Suprapubic skin (tissue), 4 donors: ENCODE results near the gene INPP5A. TPM values are rescaled to one million over a fixed set of nuclear protein-coding genes. Genes with fewer than 3 reads are reported as not detected.
"Not testable (repeated sequence)": the region's sequence is repeated elsewhere in the genome, so short reads cannot be mapped to it uniquely, and the experiment has no call there.

Source experiments
- DNase-seq, 2 donors: peaks; one replicate each; pipeline ENCODE4 v3.0.0-alpha.2; 2019; ENCODE audit warnings: low spot score in 2 of 2
- H3K27ac ChIP-seq: fragments of 200-600 bp; sonication (generic); one replicate; pipeline ENCODE4 v1.5.1; 2019
- H3K27me3 ChIP-seq: fragments of 200-600 bp; sonication (generic); one replicate; pipeline ENCODE4 v1.5.1; 2019
- H3K36me3 ChIP-seq: fragments of 200-600 bp; sonication (generic); one replicate; pipeline ENCODE4 v1.5.1; 2019
- H3K4me1 ChIP-seq: fragments of 200-600 bp; sonication (generic); one replicate; pipeline ENCODE4 v1.5.1; 2019
- H3K4me3 ChIP-seq: fragments of 200-600 bp; sonication (generic); one replicate; pipeline ENCODE4 v1.5.1; 2019; ENCODE audit warnings: mild to moderate bottlenecking
- H3K9me3 ChIP-seq: fragments of 200-600 bp; sonication (generic); one replicate; pipeline ENCODE4 v1.5.1; 2019
- EP300 ChIP-seq: sonication (generic); formaldehyde crosslinking; IDR thresholded peaks from one replicate; pipeline ENCODE4 v1.6.1; 2017; ENCODE audit warnings: antibody characterized with exemption
- POLR2A ChIP-seq, 2 donors: fragments of 450-650 bp; IDR thresholded peaks; one replicate each; pipeline ENCODE4 v1.6.1; 2017; ENCODE audit warnings: antibody characterized with exemption in 2 of 2, mild to moderate bottlenecking in 2 of 2, moderate library complexity in 2 of 2
- POLR2AphosphoS5 ChIP-seq, 3 donors: sonication (generic); formaldehyde crosslinking; IDR thresholded peaks; one replicate each; pipeline ENCODE4 v1.6.1; 2017; ENCODE audit warnings: antibody characterized with exemption in 3 of 3
- WGBS: methylation state at CpG from one replicate; pipeline ENCODE4 v1.1.5; 2018; 5-methylcytosine and 5-hydroxymethylcytosine counted together
- total RNA-seq, 4 donors: library from RNA; depleted of rRNA; stranded (reverse); fragments of >200 nt; gene quantifications; one replicate each; pipeline ENCODE4 v1.1.0, GENCODE V29; 2016
- TF ChIP-seq, protein P1 (sequence below), 2 donors: fragments of 200-600 bp in 1 of 2; fragments of 450-650 bp in 1 of 2; sonication (generic) in 1 of 2; IDR thresholded peaks; one replicate each; pipeline ENCODE4 v1.5.1; 2016 to 2019; ENCODE audit warnings: antibody characterized with exemption in 2 of 2, mild to moderate bottlenecking in 1 of 2, moderate library complexity in 1 of 2

INPP5A gene
- total RNA-seq, 4 donors from 2014 or later = 28.1 to 39.1 (median 32.3) TPM

GRCh38 chr10:132701846-132702190 is 164.2 kb downstream of the INPP5A start:
- TF ChIP-seq POLR2A (IDR thresholded peaks at IDR 0.05) (no peak), POLR2AphosphoS5 (IDR thresholded peaks at IDR 0.05) (no peak), EP300 (no peak)
- TF ChIP-seq, protein P1, sequence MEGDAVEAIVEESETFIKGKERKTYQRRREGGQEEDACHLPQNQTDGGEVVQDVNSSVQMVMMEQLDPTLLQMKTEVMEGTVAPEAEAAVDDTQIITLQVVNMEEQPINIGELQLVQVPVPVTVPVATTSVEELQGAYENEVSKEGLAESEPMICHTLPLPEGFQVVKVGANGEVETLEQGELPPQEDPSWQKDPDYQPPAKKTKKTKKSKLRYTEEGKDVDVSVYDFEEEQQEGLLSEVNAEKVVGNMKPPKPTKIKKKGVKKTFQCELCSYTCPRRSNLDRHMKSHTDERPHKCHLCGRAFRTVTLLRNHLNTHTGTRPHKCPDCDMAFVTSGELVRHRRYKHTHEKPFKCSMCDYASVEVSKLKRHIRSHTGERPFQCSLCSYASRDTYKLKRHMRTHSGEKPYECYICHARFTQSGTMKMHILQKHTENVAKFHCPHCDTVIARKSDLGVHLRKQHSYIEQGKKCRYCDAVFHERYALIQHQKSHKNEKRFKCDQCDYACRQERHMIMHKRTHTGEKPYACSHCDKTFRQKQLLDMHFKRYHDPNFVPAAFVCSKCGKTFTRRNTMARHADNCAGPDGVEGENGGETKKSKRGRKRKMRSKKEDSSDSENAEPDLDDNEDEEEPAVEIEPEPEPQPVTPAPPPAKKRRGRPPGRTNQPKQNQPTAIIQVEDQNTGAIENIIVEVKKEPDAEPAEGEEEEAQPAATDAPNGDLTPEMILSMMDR (IDR thresholded peaks at IDR 0.05) = no peak
- no peaks in the 10 kb centered on the region for H3K27me3 ChIP-seq
- H3K9me3 ChIP-seq = no peaks in the 10 kb centered on the region
- H3K4me3 ChIP-seq = no peak overlapping the region
- H3K27ac ChIP-seq = no peak overlapping the region
- peaks cover 2% of the 10 kb centered on the region for H3K4me1 ChIP-seq
- WGBS = 96% methylated on average over 8 of the region's 13 CpGs
- no peak for DNase-seq
- H3K36me3 ChIP-seq = peaks cover 38% of the 10 kb centered on the region

GRCh38 chr10:132702601-132703418 is 165.2 kb downstream of the INPP5A start:
- TF ChIP-seq POLR2A (IDR thresholded peaks at IDR 0.05) = no peak
- no peak for TF ChIP-seq POLR2AphosphoS5 (IDR thresholded peaks at IDR 0.05)
- TF ChIP-seq EP300 = no peak
- TF ChIP-seq, protein P1 (IDR thresholded peaks at IDR 0.05) = no peak
- 92% methylated on average over 26 of the region's 37 CpGs for WGBS
- H3K27ac ChIP-seq = no peak overlapping the region
- no peak overlapping the region for H3K4me3 ChIP-seq
- peaks cover 2% of the 10 kb centered on the region for H3K4me1 ChIP-seq
- H3K36me3 ChIP-seq = peaks cover 34% of the 10 kb centered on the region
- H3K27me3 ChIP-seq = no peaks in the 10 kb centered on the region
- H3K9me3 ChIP-seq = no peaks in the 10 kb centered on the region
- DNase-seq = peak; percentile 54 to 75

DNA sequence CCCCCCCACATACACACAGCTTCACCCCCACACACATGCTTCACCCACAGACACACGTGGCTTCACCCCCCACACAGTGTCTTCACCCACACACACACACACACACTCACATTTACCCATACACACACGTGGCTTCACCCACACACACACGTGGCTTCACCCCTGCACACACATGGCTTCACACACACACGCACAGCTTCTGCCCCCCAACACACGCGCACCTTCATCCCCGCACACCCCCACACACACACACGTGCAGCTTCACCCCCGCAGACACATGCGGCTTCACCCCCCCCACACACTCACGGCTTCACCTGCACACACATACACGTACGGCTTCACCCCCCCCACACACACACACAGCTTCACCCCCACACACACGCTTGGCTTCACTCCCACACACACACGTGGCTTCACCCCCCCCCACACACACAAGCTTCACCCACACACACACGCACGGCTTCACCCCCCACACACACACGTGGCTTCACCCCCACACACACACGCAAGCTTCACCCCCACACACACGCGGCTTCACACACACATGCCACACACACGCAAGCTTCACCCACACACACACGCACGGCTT is 165.9 kb downstream of the INPP5A start:
- Histone ChIP-seq H3K27ac (no peak overlapping the region), H3K27me3 (no peaks in the 10 kb centered on the region), H3K9me3 (no peaks in the 10 kb centered on the region), H3K36me3 (peaks cover 34% of the 10 kb centered on the region), H3K4me3 (no peak overlapping the region), H3K4me1 (peaks cover 2% of the 10 kb centered on the region)
- peak; percentile 47 to 57 for DNase-seq
- 94% methylated on average over 23 of the region's 24 CpGs for WGBS
- TF ChIP-seq EP300 (no peak), POLR2AphosphoS5 (IDR thresholded peaks at IDR 0.05) (no peak), POLR2A (IDR thresholded peaks at IDR 0.05) (no peak)
- TF ChIP-seq, protein P1 (IDR thresholded peaks at IDR 0.05) = no peak

DNA sequence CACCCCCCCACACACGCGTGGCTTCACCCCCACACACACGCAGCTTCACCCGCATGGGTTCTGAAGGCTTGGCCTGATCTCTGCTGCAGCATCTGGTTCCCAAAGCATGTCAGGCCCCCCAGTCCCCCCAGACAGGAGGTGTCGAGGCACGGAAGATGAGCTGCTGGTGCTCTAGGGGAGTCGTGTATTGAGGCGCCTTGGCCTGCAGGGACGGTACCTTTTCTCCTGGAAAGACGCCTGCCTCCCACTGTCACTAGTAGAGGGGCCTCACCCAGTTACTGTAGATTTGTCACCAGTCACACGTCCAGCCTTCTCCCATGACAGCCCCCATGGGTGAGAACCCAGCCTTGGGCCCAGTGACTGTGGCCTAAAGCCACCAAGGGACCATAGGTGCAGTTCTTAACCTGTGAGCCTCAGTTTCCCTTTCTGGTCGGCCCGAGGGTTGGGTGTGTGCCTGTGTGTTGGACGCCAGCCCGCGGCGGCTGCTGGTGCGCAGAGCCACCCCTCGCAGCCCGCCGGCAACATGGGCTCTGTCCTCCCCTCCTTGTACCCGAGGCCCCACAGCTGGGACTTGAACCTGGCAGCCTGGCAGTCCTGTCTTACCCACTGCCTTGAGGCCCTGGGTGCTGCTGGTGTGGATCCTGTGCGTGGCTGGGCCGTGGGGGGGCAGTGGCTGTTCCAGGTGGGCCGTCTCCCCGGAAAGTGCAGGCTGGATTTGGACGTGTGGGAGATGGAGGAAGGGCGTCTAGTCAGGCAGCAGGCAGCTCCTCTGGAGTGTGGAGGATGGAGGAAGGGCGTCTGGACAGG is 166.6 kb downstream of the INPP5A start:
- WGBS = 95% methylated on average over 28 of the region's 29 CpGs
- H3K36me3 ChIP-seq = peaks cover 33% of the 10 kb centered on the region
- DNase-seq = peak; percentile 48 to 71
- H3K27ac ChIP-seq = no peak overlapping the region
- no peaks in the 10 kb centered on the region for H3K9me3 ChIP-seq
- no peaks in the 10 kb centered on the region for H3K27me3 ChIP-seq
- TF ChIP-seq EP300 = no peak
- TF ChIP-seq, protein P1 (IDR thresholded peaks at IDR 0.05) = no peak
- no peak for TF ChIP-seq POLR2AphosphoS5 (IDR thresholded peaks at IDR 0.05)
- H3K4me1 ChIP-seq = peaks cover 2% of the 10 kb centered on the region
- no peak overlapping the region for H3K4me3 ChIP-seq

DNA sequence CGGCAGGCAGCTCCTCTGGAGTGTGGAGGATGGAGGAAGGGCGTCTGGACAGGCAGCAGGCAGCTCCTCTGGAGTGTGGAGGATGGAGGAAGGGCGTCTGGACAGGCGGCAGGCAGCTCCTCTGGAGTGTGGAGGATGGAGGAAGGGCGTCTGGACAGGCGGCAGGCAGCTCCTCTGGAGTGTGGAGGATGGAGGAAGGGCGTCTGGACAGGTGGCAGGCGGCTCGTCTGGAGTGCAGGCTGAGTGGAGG is 167.2 kb downstream of the INPP5A start:
- H3K36me3 ChIP-seq = peaks cover 36% of the 10 kb centered on the region
- not testable (repeated sequence) for H3K9me3 ChIP-seq, H3K27me3 ChIP-seq, DNase-seq, H3K27ac ChIP-seq, H3K4me1 ChIP-seq, H3K4me3 ChIP-seq
- WGBS = 87% methylated on average over 9 of the region's 9 CpGs
